Panc1 (cell line): ENCODE measurements around the gene RBM14.

Source experiments
- CTCF ChIP-seq: fragments of 450-650 bp; IDR thresholded peaks from 2 replicates; pipeline ENCODE4 v1.5.1; 2017; ENCODE audit warnings: mild to moderate bottlenecking
- POLR2AphosphoS5 ChIP-seq: IDR thresholded peaks from 2 replicates; pipeline ENCODE4 v1.6.1; 2012; ENCODE audit warnings: mild to moderate bottlenecking, low read depth, low read length, moderate library complexity
- REST ChIP-seq, 2 experiments: IDR thresholded peaks; 2 replicates each; pipeline ENCODE4 v1.6.1; 2011 to 2012; ENCODE audit warnings: low read depth in 2 of 2, control low read depth in 1 of 2, low read length in 1 of 2, mild to moderate bottlenecking in 1 of 2, moderate library complexity in 1 of 2; ENCODE audit not compliant: insufficient read depth in 1 of 2
- SIN3A ChIP-seq: IDR thresholded peaks from 2 replicates; pipeline ENCODE4 v1.6.1; 2012; ENCODE audit warnings: low read depth, mild to moderate bottlenecking, low read length, moderate library complexity, borderline replicate concordance; ENCODE audit not compliant: insufficient read depth

- TF ChIP-seq POLR2AphosphoS5 (no peak), CTCF (no peak), REST (IDR thresholded peaks at IDR 0.05; ENCODE audit: insufficient read depth in 1 of 2, low read depth in 2 of 2, low read length in 1 of 2) (no peak), SIN3A (no peak)
Observed at GRCh38 chr11:66670816-66671215, 54.4 kb downstream of the RBM14 start.
